HG02938 (cell line): ENCODE data around the gene DIP2C.
"Not testable (repeated sequence)": the region's sequence is repeated elsewhere in the genome, so short reads cannot be mapped to it uniquely, and the experiment has no call there.

Experiments used
- ATAC-seq: cut with Tn5 transposase; IDR thresholded peaks from one replicate; pipeline ENCODE4 v1.9.1; 2021; ENCODE audit warnings: mild to moderate bottlenecking, moderate library complexity; ENCODE audit not compliant: unreplicated experiment

Gene DIP2C

DNA sequence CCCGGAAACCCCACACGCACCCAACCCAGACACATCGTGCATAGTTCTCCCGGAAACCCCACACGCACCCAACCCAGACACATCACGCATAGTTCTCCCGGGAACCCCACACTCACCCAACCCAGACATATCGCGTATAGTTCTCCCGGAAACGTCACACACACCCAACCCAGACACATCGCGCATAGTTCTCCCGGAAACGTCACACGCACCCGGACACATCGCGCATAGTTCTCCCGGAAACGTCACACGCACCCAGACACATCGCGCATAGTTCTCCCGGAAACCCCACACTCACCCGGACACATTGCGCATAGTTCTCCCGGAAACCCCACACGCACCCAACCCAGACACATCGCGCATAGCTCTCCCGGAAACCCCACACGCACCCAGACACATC lies 342.3 kb downstream of the DIP2C start:
- not testable (repeated sequence) for ATAC-seq

DNA sequence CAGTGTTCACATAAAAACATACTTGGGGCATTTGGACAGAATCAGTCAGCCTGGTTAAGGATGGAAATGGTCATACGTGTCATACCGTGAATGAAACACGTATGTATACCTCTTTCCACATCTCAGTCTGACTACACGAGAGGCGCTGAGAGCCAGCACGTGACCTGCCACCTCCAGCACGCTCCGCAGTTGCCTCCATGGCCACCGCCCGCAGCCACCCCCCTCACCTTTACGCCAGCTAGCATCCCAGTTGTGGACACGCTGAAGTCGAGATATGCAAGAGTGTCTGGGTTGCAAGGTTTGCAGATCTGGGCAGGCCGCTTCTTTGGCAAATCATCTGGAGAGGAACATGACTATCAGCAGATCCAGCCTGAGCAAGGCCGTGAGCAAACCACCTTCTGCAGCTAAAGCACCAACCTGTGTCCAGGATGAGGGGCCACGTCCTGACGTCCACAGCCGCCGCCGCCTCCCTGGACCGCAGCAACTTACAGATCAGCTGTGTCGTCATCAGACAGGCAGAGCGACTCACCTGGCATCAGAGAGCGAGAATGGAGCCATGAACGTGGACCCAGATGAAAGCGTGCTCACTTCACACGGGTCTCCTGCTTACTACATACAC lies 344.8 kb downstream of the DIP2C start:
- ATAC-seq, result no peak

GRCh38 chr10:343231-344220 lies 345.9 kb downstream of the DIP2C start:
- no peak for ATAC-seq

- no peak for ATAC-seq
These were observed 348.3 kb downstream of the DIP2C start for GRCh38 chr10:341081-341740.

- ATAC-seq, result no peak
These were observed 348.8 kb downstream of the DIP2C start for GRCh38 chr10:340646-341045.

GRCh38 chr10:339038-339391 lies 350.5 kb downstream of the DIP2C start:
- no peak for ATAC-seq

- no peak for ATAC-seq
These were observed 351.1 kb downstream of the DIP2C start for GRCh38 chr10:338171-339037.

GRCh38 chr10:336247-336646 lies 353.2 kb downstream of the DIP2C start:
- no peak for ATAC-seq

DNA sequence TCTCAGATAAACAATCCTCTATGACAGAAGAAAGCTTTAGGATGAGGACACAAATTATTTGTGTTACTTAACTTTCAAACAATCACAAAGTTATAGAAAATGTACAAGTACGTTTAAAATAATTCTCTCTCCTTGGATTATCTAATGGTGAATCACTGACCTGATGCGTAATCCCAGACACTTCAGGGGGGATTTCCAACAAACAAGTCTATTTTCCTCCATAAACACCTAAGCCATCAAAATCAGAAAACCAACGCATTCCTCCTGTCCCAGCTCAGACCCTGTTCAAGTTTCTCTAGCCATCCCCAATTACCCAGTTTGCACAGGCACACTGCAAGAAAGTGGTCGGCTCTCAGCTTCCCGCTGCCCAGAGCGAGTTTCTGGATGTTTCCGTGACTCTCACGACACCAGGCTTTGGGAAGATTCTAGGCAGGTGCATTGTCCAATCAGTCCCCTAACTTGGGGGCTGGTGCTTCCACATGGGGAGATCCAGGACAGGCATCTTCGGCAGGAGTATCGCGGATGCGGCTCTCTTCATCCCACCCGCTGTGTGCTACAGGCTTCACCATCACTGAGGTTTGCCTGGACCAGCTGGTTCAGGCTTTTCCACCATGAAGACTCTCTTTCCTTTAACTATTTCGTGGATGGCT lies 354.2 kb downstream of the DIP2C start:
- ATAC-seq, result no peak

- ATAC-seq, result no peak
These were observed 358.3 kb downstream of the DIP2C start for GRCh38 chr10:331186-331585.

- ATAC-seq, result no peak
These were observed 359.9 kb downstream of the DIP2C start for GRCh38 chr10:329361-330099.

DNA sequence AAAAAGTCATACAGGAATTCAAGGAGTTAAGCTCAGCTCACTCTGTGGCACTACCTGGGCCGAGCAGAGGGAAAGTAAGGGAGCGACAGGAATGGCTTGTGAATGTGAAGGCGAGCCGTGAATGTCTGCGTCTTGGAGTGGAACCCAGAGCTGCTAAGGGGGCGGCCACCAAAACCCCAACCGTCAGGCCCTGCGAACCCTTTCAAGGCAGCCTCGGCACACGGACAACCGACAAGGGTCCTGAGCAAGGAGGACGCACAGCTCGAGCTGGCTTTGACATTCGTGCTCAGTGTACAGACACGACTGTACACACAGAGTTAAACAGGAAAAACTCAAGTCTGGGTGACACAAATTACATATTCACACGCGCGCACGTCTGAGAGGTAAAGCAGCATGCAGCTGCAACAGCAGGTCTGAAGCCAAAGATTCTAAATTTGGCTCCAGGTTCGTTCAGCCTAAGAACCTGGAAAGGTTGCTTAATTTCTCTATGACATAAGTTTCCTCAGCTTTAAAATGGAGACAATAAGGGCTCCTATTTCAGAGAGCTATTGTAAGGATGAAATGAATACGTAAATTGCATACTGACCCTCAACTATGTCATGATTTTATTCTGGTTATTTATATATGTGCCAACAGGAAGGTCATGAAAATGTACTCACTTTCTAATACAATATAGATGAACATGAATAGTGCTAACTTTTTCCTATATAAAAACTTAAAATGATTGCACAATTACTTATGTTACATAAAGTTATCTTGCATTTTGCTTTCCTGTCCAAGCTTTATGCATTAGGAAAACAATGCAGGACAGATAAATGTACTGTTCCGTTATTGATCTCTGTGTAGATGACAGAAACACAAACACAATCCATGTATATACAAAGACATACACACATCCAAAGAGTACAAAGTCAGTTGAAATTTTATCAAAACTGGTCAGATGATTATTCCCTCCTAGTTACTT lies 361.3 kb downstream of the DIP2C start:
- ATAC-seq, result no peak

DNA sequence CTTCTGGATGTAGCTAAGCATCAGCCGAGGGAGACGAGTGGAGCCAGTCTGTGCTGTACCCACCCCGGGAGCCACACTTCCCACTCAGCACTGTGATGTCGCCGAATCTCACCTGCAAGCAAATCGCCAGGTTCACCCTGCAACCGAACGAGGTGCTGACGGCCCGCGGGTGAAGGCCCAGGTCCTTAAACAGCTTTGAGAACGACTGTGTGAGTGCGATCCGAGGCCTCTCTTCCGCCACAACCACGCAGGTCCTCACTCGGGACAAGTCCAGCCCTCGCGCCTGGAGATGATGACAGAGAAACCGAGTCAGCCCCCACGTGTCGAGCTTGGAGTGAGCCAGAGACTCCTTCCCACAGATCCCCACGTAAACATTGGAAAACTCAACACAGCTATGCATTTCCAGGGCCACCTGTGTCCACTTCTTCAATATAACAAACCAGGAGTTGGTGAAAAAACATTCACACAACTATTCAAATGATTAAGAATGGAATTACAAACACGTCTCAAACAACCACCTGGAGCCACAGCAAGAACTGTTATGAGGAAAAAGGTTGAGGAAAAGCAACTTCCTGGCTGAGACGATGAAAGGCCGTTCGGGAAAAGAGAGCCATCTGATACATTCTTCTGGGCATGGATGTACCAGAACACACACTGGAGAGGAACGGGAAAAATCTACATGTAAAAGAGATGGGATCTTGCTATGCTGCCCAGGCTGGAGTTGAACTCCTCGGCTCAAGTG lies 362.4 kb downstream of the DIP2C start:
- ATAC-seq, result no peak

DNA sequence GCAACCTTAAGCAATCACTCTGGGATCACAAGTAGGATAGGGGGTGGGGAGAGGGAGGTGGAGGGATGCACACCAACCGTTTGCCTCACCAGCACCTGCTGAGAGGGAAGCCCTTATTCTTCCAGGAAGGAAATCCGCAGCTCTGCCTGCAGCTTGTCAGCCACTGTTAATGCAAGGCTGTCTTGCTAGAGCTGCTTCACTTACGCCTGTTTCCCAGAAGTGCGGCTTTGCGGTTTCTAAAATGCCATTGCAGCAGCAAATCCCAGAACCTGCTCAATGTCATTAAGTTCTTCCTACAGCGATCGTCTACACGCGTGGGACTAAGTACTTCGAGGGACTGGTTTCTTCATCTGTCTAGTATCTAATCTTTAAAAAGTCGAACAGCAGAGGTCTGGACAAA lies 363.1 kb downstream of the DIP2C start:
- ATAC-seq, result no peak

GRCh38 chr10:325282-325681 lies 364.2 kb downstream of the DIP2C start:
- ATAC-seq, result no peak

- ATAC-seq, result no peak
These were observed 364.9 kb downstream of the DIP2C start for GRCh38 chr10:324593-324992.

- ATAC-seq, result peak; percentile 80
These were observed 365.7 kb downstream of the DIP2C start for GRCh38 chr10:323651-324293.
